Fibroblast of mammary gland (primary cell): ENCODE results near the gene SPAG8.

Source experiments
- DNase-seq: peaks from one replicate; pipeline ENCODE4 v3.0.0-alpha.2; 2010; ENCODE audit warnings: low read depth
- H3K4me3 ChIP-seq: 2 replicates; pipeline ENCODE4 v1.5.1; 2011; ENCODE audit warnings: low read depth, mild to moderate bottlenecking, low read length, moderate library complexity; ENCODE audit not compliant: control insufficient read depth
- TF ChIP-seq, protein P1 (sequence below): conservative IDR thresholded peaks from 2 replicates; pipeline ENCODE4 v1.5.1; 2011; ENCODE audit warnings: low read depth, low read length, inconsistent platforms; ENCODE audit not compliant: control insufficient read depth, insufficient read depth

Gene SPAG8

DNA sequence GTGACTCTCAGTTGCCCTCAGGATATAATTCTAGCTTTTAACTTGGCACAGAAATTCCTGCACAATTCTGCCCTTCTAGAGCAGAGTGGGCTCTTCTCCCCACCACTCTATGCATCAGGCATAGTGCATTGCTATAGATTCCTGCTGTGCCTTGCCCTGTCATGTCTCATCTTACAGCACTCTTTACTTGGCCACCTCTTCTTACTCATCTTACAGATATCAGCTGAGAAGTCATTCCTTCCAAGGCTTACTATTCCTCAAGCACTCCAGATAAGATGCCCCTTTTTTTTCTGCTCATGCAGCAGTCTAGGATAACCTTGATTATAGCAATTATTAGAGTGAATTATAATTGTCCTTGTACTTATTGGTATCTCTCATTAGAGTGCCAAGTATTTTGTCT is 10.9 kb upstream of the SPAG8 start:
- no peak for DNase-seq
- TF ChIP-seq, protein P1, sequence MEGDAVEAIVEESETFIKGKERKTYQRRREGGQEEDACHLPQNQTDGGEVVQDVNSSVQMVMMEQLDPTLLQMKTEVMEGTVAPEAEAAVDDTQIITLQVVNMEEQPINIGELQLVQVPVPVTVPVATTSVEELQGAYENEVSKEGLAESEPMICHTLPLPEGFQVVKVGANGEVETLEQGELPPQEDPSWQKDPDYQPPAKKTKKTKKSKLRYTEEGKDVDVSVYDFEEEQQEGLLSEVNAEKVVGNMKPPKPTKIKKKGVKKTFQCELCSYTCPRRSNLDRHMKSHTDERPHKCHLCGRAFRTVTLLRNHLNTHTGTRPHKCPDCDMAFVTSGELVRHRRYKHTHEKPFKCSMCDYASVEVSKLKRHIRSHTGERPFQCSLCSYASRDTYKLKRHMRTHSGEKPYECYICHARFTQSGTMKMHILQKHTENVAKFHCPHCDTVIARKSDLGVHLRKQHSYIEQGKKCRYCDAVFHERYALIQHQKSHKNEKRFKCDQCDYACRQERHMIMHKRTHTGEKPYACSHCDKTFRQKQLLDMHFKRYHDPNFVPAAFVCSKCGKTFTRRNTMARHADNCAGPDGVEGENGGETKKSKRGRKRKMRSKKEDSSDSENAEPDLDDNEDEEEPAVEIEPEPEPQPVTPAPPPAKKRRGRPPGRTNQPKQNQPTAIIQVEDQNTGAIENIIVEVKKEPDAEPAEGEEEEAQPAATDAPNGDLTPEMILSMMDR, result no peak
- H3K4me3 ChIP-seq, result no peak overlapping the region

DNA sequence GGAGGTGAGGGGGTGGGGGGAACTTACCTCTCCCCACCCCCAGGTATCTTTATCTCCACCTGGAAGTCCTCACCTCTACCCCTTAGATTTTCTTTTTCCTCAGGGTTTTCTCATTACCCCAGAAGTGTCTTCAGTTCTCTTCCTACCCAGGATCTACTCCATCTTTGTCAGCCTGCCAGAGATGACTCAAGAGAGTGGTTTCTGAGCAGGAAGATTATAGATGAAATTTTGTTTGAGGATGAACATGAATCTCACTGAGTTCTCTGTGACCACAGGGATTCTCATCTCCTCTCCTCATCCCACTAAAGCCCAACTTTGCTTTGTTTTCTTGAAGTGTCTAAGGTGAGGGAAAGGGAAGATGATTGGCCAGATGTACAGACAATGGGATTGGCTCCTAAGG is 8.0 kb upstream of the SPAG8 start:
- H3K4me3 ChIP-seq, result no peak overlapping the region
- TF ChIP-seq, protein P1, result no peak
- peak; percentile 79 for DNase-seq

DNA sequence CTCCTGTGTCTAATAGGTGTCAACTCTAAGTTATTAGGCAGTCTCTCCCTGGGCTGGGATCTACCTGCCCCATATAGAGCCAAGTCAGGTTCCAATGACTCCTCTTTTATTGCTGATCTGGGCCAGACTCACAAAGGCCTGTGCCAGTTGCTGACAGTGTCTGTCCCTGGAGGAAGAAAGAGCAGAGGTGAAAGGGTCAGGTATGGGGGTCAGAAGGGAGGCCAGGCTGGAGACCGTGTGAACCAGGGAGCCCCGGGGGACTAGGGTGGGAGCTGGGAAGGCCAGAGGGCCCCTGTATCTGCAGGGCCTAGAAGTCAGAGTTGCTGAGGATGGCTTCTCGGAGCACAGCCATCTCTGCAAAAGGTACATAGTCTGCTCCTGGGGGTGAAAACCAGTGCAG is 6.3 kb upstream of the SPAG8 start:
- TF ChIP-seq, protein P1, result no peak
- H3K4me3 ChIP-seq, result no peak overlapping the region
- DNase-seq, result no peak

DNA sequence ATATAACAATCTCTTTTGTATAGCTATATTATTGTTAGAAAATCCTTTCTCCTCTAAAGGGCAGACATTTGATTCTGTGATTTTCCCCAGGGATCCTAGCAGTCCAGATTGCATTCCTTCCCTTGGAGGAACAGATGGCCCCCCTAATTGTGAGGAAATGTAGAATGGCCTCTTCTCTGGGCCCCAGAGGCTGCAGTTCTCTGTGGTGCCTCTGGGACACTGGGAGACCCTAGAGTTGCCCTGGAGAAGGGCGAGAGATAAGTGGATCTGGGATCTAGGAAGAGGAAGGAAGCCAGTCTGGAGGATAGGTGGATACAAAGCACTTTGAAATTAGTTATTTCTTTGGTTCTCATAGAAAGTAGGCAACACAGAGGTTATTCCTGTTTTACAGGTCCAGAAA is 4.6 kb upstream of the SPAG8 start:
- no peak for DNase-seq
- H3K4me3 ChIP-seq, result no peak overlapping the region
- TF ChIP-seq, protein P1, result peak; percentile 6

DNA sequence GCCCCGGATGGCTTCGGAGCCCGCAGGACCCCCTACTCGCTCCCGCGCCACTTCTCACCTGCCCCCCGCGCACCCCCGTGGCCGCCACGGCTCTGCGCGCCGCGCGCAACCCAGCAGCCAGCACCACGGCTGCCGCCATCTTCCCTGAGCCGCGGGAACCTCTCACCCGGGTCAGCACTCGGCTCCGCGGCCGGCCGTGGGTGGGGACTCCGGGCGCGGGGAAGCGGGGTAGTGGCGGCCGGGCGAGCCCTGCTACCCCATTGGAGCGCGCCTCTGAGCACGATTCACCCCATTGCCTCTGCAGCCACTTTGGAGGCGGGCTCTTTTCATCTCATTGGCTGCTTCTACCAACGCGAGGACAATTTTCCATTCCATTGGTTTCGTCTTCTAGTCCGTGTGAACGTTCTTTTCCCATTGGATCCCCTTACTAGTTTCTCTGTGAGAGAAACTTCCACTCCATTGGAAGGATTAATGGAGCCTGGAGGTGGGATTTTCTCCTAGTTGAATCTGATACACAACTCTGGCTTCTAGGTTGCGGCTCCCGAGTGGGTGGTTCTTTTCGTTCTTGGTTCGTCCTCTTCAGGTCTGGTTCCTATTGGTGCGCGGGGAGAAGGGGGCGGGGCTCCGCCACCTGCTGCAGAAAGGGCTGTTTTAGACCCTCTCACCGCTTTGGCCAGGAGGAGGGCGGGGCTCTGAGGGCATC is 2.9 kb upstream of the SPAG8 start, which contains the start of gene HINT2:
TSS of gene HINT2 (minus strand) at position 202 of the 703 bp plus-strand sequence. CDS start at position 139, 63 bp downstream.
- TF ChIP-seq, protein P1, result no peak
- H3K4me3 ChIP-seq, result peak within 1 kb of the TSS; percentile 77
- DNase-seq, result peak; percentile 99

DNA sequence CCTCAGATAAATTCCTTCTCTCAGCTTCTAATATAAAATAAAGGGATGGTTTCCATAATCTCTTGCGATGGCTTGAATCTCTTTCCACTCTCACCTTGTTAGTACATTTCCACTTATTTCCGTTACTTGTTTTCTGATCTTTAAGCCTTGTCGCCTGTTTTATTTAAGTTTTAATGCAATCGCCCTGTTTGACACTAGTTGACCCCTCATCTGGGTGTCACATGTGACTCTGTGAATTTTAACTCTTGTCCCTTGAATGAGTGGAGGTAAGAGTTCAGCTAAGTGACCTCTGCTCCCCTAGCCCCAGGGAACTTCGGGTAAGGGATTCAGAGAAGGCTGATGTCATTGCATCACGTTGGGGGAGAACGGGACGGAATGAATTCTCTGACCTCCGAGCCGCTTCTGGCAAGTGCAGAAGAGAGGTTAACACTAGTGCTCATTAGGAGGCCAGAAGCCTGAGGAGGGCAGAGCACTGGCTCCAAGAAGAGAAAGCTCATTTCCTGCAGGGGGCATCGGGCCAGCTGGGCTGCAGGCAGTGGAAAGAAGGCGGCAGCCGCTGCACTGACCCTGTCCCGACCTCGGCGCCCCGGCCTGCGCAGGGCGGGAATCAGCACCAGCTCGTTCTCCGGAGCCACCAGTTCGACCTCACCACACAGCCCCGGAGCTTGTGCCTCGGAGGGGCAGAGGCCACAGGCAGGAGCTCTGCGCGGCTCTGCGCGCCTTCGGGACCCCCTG is 2.2 kb upstream of the SPAG8 start:
- peak; percentile 66 for DNase-seq
- H3K4me3 ChIP-seq, result peak overlapping the region; percentile 77
- TF ChIP-seq, protein P1, result peak; percentile 33
